Right atrium auricular region (tissue), 2 donors: ENCODE data around the gene ANKH. TPM values are rescaled to one million over a fixed set of nuclear protein-coding genes. Genes with fewer than 3 reads are reported as not detected.
A peak's percentile ranks its signal among the peaks of the same experiment; 100 is the strongest.

Experiments used
- DNase-seq: peaks from one replicate; pipeline ENCODE4 v3.0.0-alpha.2; 2019; ENCODE audit warnings: low spot score
- H3K27ac ChIP-seq, 2 donors: fragments of 200-600 bp; sonication (generic); 1 replicate in 1 of 2; 2 replicates in 1 of 2; pipeline ENCODE4 v1.5.1; 2016 to 2019
- H3K27me3 ChIP-seq, 2 donors: fragments of 200-600 bp; sonication (generic); one replicate each; pipeline versions ENCODE4 v1.5.1 to v1.6.0; 2017 to 2019
- H3K36me3 ChIP-seq: fragments of 200-600 bp; sonication (generic); one replicate; pipeline ENCODE4 v1.5.1; 2016
- H3K4me1 ChIP-seq, 2 donors: fragments of 200-600 bp; sonication (generic); one replicate each; pipeline versions ENCODE4 v1.5.1 to v1.6.0; 2017 to 2019
- H3K4me3 ChIP-seq, 2 donors: fragments of 200-600 bp; sonication (generic); 1 replicate in 1 of 2; 2 replicates in 1 of 2; pipeline ENCODE4 v1.5.1; 2017 to 2019; ENCODE audit warnings: mild to moderate bottlenecking in 1 of 2, moderate library complexity in 1 of 2
- H3K9me3 ChIP-seq, 2 donors: fragments of 200-600 bp; sonication (generic); one replicate each; pipeline ENCODE4 v1.5.1; 2019
- total RNA-seq, 2 donors: library from RNA; depleted of rRNA; stranded (reverse); fragments of >200 nt; gene quantifications; one replicate each; pipeline ENCODE4 v1.1.0, GENCODE V29; 2016
- TF ChIP-seq, protein P1 (sequence below), 2 donors: fragments of 200-600 bp; sonication (generic); IDR thresholded peaks; one replicate each; pipeline ENCODE4 v1.5.1; 2019; ENCODE audit warnings: antibody characterized with exemption in 2 of 2

The ANKH gene
- total RNA-seq, 2 donors from 2014 or later = 52.3 to 80.4 TPM

DNA sequence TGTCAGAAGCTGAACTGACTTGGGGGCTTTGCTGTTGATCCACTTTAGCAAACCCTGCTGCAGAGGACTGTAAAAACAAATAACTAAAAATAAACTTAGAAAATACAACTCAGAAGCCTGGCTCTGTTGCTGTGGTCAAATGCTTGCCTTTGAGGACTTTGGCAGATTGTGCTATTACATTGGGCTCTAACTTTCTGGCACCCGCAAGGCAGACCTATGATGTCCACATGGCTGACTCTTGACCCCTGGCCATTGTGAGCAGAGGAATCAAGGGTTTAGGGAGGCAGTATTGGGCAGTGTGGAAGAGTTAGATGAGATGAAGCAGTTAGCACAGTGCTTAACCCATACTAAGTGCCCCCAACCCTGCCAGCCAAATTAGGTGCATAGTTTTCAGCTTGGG, 173.1 kb downstream of the ANKH start:
- Histone ChIP-seq H3K9me3 (no peaks in the 10 kb centered on the region), H3K4me3 (no peak overlapping the region), H3K4me1 (peaks cover 0 to 42% of the 10 kb centered on the region in 2 donors), H3K27ac (no peak overlapping the region), H3K36me3 (peaks cover 15% of the 10 kb centered on the region), H3K27me3 (no peaks in the 10 kb centered on the region)
- TF ChIP-seq, protein P1, sequence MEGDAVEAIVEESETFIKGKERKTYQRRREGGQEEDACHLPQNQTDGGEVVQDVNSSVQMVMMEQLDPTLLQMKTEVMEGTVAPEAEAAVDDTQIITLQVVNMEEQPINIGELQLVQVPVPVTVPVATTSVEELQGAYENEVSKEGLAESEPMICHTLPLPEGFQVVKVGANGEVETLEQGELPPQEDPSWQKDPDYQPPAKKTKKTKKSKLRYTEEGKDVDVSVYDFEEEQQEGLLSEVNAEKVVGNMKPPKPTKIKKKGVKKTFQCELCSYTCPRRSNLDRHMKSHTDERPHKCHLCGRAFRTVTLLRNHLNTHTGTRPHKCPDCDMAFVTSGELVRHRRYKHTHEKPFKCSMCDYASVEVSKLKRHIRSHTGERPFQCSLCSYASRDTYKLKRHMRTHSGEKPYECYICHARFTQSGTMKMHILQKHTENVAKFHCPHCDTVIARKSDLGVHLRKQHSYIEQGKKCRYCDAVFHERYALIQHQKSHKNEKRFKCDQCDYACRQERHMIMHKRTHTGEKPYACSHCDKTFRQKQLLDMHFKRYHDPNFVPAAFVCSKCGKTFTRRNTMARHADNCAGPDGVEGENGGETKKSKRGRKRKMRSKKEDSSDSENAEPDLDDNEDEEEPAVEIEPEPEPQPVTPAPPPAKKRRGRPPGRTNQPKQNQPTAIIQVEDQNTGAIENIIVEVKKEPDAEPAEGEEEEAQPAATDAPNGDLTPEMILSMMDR (IDR thresholded peaks at IDR 0.05) = no peak
- no peak for DNase-seq

DNA sequence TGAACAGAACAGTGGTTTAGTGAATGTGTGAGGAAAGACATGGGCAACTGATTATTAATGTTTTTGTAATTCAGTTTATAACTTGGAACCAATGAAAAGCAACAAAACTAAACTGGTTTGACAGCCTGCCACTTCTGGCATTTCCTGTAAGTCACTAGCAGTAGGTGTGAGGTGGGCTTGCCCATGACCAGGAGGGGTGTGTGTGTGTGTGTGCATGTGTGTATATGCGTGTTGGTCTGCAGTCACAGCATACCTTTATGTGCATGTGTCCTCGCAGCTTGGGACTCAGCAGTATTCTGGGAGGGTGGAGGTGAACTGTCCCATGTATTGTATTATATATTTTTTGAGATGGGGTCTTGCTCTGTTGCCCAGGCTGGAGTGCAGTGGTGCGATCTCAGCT, 174.7 kb downstream of the ANKH start:
- DNase-seq = no peak
- TF ChIP-seq, protein P1 (IDR thresholded peaks at IDR 0.05) = no peak
- Histone ChIP-seq H3K4me3 (no peak overlapping the region), H3K4me1 (peaks cover 0 to 39% of the 10 kb centered on the region in 2 donors), H3K27me3 (no peaks in the 10 kb centered on the region), H3K27ac (no peak overlapping the region), H3K36me3 (peaks cover 26% of the 10 kb centered on the region), H3K9me3 (no peaks in the 10 kb centered on the region)

DNA sequence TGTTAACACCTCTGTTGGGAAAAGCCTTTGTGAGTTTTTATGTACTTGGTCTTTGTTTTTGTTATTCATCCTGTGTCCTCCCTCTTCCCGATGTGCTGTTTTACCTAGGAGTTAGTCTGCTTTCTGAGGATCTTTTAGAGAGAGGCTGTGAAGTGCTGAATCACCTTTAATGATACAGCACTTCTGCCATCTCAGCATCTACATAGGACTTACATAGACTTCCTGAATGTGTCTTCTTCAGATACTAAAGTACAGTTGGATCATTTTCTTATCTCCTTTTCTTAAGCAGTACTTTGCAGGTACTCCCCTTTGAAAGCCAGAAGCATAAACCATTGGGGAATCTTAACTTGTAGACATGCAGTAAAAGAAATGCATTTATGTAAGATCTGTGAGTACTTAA, 175.5 kb downstream of the ANKH start:
- no peak for DNase-seq
- Histone ChIP-seq H3K36me3 (peaks cover 32% of the 10 kb centered on the region), H3K4me3 (no peak overlapping the region), H3K27ac (no peak overlapping the region), H3K9me3 (no peaks in the 10 kb centered on the region), H3K27me3 (no peaks in the 10 kb centered on the region), H3K4me1 (peaks cover 0 to 31% of the 10 kb centered on the region in 2 donors)
- TF ChIP-seq, protein P1 (IDR thresholded peaks at IDR 0.05) = no peak

DNA sequence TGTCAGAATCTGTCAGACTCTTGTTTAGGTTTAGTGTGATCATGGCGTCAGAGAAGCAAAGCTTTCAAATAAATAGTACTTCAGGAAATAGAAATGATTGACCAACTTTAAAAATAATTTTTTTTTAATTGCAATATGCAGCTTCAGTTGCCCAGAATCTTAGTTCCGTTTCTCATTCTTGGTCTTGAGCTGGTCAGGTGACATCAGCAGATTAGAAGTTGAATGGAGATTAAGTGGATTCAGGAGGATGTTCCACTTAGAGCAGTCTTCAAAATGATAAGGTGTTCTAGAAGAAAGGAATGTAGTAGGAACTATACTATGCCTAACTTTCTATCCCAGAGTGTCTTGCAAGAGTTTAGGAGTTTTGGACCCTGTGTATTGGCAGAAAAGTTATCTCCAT, 176.4 kb downstream of the ANKH start:
- Histone ChIP-seq H3K4me3 (no peak overlapping the region), H3K27me3 (no peaks in the 10 kb centered on the region), H3K4me1 (peaks cover 0 to 22% of the 10 kb centered on the region in 2 donors), H3K27ac (no peak overlapping the region), H3K36me3 (peaks cover 41% of the 10 kb centered on the region), H3K9me3 (peaks cover 0 to 6% of the 10 kb centered on the region in 2 donors)
- TF ChIP-seq, protein P1 (IDR thresholded peaks at IDR 0.05) = no peak
- DNase-seq = no peak

DNA sequence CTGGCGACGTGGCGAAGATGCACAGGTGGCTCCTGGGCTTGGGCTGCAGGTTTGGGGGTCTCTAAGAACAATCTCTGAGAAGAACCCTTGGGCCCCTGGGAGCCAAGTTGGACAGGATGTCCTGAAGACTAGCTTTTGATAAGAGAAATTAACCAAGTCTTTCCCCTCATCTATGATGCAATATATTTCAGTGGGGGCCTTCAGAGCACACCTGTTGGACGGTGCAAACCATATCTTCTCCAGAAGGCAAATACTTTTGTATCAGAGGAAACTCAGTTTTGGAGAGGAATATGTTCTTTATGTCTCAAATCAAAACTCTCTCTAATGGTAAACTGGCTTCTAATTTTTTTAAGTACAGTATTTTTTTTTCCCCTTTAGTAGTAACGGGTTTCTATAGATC, 178.5 kb downstream of the ANKH start:
- no peak for DNase-seq
- Histone ChIP-seq H3K9me3 (peaks cover 0 to 8% of the 10 kb centered on the region in 2 donors), H3K27ac (no peak overlapping the region), H3K36me3 (peaks cover 61% of the 10 kb centered on the region), H3K4me1 (peaks cover 0 to 9% of the 10 kb centered on the region in 2 donors), H3K4me3 (no peak overlapping the region), H3K27me3 (no peaks in the 10 kb centered on the region)
- TF ChIP-seq, protein P1 (IDR thresholded peaks at IDR 0.05) = no peak

DNA sequence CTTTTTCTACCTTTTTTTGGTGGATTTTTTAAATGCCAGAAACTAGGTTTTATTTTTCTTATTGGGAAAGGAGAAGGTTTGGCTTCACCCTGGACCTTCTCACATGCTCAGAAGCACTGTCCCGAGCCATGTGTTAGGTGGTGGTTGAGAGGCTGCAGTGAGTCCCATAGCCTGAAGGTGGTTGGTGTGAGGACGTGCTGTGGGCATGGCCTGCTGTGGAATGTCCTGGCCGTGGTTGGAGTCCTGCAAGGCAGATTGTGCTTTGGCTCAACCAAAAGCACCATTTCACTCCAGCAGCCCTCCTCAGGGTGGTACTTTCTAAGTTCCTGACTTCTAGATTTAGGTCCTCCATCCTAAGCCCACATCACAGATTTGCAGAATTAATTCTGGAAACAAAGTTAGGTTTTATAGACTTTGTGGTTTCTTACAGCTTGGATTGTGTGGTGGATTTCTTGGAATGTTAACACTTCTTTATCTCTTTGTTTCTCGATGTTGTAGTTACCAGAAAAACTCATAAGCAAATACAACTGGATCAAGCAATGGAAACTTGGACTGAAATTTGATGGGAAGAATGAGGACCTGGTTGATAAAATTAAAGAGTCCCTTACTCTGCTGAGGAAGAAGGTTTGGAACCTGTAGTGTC, 184.4 kb downstream of the ANKH start:
- Histone ChIP-seq H3K4me1 (peaks cover 0 to 40% of the 10 kb centered on the region in 2 donors), H3K27me3 (no peaks in the 10 kb centered on the region), H3K4me3 (no peak overlapping the region), H3K36me3 (peaks cover 58% of the 10 kb centered on the region), H3K9me3 (peaks cover 0 to 8% of the 10 kb centered on the region in 2 donors), H3K27ac (peak overlapping the region; percentile 43 to 72)
- DNase-seq = no peak
- TF ChIP-seq, protein P1 (IDR thresholded peaks at IDR 0.05) = no peak
